Upper lobe of left lung (tissue), 4 donors: ENCODE results near the gene EDC4.

ENCODE experiments used
- CTCF ChIP-seq, 6 experiments: fragments of 450-650 bp in 4 of 6; fragments of 200-600 bp in 2 of 6; sonication (generic) in 2 of 6; IDR thresholded peaks; one replicate each; pipeline ENCODE4 v1.5.1; 2016 to 2019; ENCODE audit warnings: antibody characterized with exemption in 6 of 6
- POLR2A ChIP-seq, 4 donors: fragments of 450-650 bp; IDR thresholded peaks; one replicate each; pipeline ENCODE4 v1.5.1; 2016 to 2017; ENCODE audit warnings: antibody characterized with exemption in 4 of 4, mild to moderate bottlenecking in 2 of 4

DNA sequence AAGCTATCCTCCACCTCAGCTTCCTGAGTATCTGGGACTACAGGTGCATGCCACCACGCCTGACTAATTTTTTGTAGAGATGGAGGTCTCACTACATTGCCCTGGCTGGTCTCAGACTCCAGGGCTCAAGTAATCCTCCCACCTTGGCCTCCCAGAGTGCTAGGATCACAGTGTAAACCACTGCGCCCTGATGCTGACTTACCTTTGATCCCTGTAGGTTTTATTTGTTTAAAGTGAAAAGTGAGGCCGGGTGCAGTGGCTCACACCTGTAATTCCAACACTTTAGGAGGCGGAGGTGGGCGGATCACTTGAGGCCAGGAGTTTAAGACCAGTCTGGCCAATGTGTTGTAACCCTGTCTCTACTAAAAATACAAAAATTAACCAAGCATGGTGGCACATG is 28.9 kb downstream of the EDC4 start:
- no peak for TF ChIP-seq CTCF (IDR thresholded peaks at IDR 0.05)
- no peak for TF ChIP-seq POLR2A (IDR thresholded peaks at IDR 0.05)
